GM20000 (cell line): ENCODE measurements around the gene EIF6.

Experiments
- DNase-seq: peaks from one replicate; pipeline ENCODE4 v3.0.0; 2012; ENCODE audit warnings: low spot score
- TF ChIP-seq, protein P1 (sequence below): IDR thresholded peaks from 2 replicates; pipeline ENCODE4 v1.5.1; 2012; ENCODE audit warnings: mild to moderate bottlenecking, control low read depth; ENCODE audit errors: extremely low read depth, missing control alignments

Gene EIF6

DNA sequence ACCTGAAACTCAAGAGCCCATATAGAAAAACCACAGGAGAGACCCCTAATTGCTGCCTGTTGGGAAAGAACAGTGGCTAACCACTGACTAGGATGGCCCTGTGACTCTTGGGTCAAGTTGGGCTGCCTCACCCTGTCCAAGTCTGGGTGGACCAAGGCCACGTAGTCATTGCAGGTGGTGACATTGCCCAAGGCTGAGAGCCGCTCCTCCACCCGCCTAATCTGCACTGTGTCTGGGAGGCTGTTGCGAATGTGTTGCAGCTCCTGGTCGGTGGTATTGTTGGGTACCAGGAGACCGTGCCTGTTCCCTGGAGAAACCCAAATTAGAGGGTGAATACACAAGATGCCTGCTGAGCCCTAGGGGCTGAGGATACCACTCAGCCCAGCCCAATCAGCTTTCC lies 4.0 kb downstream of the EIF6 start:
- no peak for DNase-seq
- TF ChIP-seq, protein P1, sequence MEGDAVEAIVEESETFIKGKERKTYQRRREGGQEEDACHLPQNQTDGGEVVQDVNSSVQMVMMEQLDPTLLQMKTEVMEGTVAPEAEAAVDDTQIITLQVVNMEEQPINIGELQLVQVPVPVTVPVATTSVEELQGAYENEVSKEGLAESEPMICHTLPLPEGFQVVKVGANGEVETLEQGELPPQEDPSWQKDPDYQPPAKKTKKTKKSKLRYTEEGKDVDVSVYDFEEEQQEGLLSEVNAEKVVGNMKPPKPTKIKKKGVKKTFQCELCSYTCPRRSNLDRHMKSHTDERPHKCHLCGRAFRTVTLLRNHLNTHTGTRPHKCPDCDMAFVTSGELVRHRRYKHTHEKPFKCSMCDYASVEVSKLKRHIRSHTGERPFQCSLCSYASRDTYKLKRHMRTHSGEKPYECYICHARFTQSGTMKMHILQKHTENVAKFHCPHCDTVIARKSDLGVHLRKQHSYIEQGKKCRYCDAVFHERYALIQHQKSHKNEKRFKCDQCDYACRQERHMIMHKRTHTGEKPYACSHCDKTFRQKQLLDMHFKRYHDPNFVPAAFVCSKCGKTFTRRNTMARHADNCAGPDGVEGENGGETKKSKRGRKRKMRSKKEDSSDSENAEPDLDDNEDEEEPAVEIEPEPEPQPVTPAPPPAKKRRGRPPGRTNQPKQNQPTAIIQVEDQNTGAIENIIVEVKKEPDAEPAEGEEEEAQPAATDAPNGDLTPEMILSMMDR: no peak

DNA sequence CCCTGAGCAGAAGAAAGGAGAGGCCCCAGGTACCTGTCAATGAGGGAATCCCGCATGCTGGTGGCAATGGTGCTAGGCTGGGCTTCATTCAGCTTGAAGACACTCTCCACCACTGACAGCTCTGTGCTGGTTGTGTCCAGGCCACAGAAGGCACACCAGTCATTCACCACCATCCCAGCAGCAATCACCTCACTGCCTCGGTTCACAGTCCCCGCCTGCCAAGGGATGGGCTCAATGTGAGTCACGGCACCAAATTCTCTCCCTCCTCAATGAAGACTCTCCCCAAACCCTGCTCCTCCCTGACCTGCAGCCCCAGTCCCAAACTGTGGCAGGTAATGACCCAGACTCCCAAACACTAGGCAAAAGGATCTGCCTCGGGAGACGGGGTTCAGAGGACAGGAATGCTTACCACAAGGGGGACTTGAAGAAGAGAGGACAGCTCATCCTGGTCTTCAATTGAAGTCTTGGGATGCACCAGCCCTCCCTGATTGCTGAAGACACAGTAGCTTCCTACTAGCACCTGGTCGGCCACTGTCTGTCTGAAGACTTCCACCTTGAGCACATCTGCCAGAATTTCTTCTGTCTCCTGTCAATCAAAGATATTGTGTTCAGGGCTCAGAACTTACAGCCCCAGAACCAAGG lies 4.9 kb downstream of the EIF6 start:
- TF ChIP-seq, protein P1: no peak
- DNase-seq: no peak

DNA sequence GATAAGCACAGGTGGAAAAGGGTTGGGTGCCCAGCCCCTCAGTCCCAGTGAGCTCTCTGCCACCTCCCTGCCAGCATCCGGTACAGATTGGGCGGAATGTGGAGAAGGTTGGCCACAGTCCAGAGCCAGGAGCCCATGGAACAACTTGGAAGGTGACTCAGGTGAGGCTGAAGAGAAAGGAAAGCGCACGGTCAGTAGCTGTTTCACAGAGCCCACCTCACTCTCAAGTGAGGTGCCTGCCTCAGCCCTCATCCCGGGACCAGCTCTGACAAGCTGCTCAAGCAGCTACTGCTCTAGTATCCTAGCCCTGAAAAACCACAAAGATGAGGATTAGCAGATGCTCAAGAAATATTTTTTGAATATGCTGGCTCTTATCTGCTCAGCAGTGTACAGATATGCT lies 5.5 kb downstream of the EIF6 start:
- TF ChIP-seq, protein P1: no peak
- no peak for DNase-seq

DNA sequence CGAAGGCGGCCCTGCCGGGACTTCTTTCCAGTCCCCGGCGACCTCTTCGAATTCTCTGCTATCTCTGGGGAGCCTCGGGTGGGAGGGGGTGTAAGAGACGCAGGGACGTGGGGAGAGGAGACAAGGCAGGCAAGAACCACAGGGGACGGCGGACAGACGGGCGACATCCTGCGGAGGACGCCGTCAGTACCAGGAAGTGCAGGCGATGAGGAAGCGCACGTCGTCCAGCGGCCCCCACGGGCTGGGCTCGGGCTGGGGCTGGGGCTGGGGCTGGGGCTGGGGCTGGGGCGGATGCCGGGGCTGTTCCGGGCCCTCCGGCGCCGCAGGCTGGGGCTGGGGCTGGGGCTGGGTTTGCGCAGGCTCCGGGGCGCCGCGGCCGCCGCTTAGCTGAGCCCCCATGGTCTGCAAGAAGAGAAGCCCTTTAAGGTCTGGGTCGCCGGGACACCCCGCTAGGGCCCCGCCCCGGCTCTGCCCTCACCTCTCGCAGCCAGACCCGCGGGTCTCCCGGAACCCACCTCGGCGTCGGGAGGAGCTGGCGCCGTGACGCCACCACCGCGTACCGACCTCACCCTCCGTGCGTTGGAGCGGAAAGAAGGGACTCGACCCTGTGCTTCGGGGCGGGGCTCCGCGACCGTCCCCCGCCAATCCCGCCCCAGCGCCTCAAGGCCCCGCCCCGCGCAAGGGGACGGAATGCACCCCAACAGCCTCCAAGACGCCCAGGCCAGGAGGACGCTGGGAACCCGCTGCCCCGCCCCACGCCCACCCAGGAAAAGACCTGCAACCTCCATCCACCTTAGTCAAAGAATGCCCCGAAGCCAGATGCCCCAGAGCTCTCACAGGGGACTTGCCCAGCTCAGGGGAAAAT lies 6.8 kb downstream of the EIF6 start, which contains the start of gene MMP24OS:
Gene MMP24OS (minus strand): TSS at position 592 of the 865 bp plus-strand sequence. CDS start 193 bp downstream, at position 399.
- DNase-seq: peak; percentile 97
- TF ChIP-seq, protein P1: peak; percentile 52

DNA sequence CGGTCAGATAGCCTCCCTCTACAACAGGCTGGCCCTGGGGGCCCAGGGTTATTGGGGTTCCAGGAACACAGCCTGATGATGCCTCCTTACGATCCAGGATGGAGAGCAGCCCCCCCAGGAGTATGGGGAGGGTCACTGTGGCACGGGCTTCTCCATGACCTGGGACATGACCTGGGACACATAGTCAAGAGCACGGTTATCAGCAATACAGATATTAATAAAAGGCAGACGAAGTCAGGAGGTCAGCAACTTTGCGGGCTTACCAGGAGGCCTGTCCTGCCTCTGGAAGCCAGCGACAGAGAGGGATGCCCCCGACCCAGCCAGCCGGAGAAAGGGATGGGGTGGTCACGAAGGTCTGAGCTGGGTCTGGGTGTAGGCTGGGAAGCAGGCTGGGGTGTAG lies 7.4 kb downstream of the EIF6 start:
- no peak for DNase-seq
- TF ChIP-seq, protein P1: no peak

DNA sequence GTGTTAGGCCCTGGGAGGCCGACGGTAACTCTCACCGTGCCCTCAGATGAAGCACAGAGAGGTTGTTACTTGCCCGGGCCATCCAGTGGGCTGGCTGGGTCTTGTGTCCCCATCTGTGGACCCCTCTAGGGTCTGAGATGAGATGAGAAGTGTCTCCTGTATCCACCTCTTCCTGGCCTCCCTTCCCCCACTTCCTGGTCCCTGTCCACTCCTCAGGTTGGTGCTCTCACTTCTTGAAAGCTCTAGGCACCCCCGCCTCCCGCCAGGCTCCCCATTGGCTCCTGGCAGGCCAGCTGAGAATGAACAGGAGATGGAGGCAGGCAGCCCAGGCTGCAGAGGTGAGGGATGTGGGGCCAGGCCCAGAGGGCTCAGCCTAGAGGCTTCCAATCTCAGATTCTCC lies 8.2 kb downstream of the EIF6 start:
- no peak for DNase-seq
- TF ChIP-seq, protein P1: no peak

DNA sequence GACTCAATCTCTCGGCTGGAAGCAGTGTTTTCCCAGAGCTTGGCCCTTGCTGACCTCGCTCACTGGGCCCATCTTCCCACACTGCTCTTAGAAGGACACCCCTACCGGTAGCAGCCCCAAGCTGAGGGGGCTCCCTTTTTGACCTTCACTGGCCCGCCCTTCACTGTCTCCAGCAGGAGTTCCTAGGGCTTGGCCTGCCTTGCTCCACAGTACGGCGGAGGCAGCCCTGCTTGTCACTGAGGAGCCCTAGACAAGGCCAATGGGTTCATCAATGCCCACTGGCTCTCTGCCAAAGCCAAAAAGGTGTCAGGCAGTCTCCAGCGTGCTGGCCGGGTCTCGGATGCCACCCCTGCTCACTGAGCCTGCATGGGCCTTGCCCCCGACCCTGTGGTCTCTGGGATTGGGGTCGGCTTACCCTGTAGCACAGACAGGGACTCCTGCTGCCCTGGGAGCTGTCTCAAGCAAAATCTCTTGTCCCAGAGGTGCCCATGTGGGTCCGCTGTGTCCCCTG lies 8.8 kb downstream of the EIF6 start:
- TF ChIP-seq, protein P1: no peak
- no peak for DNase-seq
